Superior temporal gyrus (tissue), 1 donor: ENCODE measurements around the gene RELB.
"Not testable (repeated sequence)": the region's sequence is repeated elsewhere in the genome, so short reads cannot be mapped to it uniquely, and the experiment has no call there.

ENCODE experiments used
- DNase-seq: peaks from one replicate; pipeline ENCODE4 v3.0.0-alpha.2; 2016; ENCODE audit errors: extremely low spot score

RELB gene

DNA sequence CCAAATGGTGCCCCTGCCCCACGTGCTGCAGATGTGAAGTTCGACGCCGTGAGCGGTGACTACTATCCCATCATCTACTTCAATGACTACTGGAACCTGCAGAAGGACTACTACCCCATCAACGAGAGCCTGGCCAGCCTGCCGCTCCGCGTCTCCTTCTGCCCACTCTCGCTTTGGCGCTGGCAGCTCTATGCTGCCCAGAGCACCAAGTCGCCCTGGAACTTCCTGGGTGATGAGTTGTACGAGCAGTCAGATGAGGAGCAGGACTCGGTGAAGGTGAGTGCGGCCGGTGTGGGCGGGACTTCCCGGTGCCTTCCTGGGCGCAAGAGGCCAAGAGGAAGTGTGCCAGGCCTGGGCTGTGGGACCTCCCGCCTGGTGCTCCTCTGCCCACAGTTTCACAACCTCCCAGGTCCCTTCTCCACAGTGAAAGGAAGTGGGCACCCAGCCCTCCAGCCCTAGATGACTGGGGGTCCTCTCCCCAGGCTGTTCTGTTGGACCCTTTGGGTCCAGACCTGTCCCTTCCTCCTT is 14.1 kb upstream of the RELB start:
- DNase-seq = no peak

DNA sequence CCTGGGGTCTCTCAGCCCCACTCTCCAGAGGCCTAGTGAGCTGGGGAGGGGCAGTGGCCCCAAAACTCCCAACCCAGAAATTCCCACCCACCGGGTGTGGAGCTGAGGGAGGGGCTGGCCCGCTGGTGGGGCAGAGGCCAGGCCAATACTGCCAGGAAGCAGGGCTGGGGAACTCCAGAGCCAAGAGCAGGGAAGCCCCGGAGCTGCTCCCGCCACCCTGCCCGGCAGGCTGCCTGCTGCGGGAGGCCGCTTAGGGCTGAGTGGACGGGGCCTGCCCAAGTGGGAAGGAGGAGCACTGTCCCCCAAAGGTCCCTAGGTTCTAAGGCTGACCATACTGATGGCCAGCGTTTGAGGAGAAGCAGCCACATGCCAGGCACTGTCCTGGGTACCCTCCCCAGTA is 13.0 kb upstream of the RELB start:
- DNase-seq = no peak

DNA sequence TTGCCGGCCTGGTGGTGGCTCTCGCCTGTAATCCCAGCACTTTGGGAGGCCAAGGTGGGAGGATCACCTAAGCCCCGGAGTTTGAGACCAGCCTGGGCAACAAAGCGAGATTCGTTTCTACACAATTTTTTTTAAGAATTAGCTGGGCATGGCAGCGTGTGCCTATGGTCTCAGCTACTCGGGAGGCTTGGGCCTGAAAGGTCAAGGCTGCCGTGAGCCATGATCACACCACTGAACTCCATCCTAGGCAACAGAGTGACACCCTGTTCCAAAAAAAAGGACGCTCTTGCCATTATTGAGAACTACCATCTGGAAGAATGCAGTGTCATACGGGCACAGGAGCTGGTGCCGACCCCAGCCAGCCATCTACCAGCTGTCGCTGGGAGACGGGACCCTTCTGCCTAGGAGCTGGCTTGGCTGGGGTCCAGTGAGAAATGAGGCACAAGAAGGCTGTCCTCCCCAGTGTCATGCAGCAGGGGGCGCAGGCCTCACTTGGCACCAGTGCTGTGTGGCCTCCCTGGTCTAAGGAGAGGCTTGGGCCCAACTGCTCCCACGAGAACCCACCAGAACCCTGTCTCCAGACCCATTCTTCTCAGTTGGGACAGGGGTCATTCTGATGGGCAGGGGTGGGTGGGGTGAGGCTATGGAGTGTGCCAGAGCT is 12.2 kb upstream of the RELB start:
- peak; percentile 63 for DNase-seq

DNA sequence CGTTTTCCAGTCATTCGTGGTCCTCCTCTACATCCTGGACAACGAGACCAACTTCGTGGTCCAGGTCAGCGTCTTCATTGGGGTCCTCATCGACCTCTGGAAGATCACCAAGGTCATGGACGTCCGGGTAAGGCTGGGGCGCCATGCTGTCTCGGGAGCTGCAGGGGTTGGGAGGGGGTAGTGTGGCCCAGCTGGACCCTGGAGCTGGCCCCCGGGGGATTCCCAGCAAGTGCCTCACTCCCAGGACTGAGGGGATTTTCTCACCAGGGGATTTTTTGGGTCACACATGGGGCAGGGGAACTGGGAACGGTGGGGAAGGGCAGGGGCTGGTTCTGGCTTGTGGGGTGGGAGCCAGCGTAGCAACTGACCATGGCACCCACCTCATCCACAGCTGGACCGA is 10.8 kb upstream of the RELB start:
- DNase-seq = no peak

DNA sequence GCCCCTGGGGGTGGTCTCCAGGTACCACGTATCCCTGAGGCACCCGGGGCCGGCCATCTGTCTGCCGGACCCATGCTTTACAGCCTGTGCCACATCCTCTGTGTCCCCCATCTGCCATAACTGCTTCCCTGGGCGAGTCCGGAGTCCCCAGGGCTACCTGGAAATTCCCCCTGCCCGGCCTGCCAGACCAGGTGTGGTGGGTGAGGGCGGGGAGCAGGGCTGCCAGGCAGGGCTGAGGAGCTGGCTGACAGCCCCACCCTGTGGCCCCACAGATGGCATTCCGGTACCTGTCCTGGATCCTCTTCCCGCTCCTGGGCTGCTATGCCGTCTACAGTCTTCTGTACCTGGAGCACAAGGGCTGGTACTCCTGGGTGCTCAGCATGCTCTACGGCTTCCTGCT is 10.3 kb upstream of the RELB start:
- DNase-seq = no peak

DNA sequence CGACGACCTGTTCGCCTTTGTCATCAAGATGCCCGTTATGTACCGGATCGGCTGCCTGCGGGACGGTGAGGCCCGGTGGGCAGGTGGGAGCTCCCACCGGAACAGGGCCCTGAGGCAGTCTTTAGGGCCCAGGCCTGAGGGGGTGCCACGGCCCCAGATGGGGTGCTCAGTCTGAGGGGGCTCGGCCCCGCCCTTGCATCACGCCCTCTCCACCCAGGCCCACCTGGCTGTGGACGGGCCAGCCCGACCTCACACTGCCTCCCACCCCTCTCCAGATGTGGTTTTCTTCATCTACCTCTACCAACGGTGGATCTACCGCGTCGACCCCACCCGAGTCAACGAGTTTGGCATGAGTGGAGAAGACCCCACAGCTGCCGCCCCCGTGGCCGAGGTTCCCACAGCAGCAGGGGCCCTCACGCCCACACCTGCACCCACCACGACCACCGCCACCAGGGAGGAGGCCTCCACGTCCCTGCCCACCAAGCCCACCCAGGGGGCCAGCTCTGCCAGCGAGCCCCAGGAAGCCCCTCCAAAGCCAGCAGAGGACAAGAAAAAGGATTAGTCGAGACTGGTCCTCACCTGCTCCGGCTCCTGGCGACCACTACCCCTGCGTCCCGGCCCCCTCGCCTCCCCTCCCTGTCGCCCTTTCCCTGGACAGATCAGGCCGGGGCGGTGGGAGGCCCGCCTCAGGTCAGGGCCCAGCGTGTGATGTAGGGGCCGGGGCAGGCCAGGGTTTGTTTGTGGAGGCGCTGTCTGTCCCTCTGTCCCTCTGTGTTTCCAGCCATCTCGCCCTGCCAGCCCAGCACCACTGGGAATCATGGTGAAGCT is 8.7 kb upstream of the RELB start:
- DNase-seq = no peak

DNA sequence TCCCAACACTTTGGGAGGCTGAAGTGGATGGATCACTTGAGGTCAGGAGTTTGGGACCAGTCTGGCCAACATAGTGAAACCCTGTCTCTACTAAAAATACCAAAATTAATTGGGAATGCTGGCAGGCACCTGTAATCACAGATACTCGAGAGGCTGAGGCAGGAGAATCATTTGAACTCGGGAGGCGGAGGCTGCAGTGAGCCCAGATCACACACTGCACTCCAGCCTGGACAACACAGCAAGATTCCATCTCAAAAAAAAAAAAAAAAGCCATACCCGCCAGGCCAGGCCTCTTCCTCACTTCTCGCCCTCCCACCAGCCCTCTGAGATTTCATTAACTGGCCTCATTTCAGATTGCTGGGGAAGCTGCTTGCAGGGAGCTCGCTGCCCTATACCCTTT is 7.7 kb upstream of the RELB start:
- no peak for DNase-seq

DNA sequence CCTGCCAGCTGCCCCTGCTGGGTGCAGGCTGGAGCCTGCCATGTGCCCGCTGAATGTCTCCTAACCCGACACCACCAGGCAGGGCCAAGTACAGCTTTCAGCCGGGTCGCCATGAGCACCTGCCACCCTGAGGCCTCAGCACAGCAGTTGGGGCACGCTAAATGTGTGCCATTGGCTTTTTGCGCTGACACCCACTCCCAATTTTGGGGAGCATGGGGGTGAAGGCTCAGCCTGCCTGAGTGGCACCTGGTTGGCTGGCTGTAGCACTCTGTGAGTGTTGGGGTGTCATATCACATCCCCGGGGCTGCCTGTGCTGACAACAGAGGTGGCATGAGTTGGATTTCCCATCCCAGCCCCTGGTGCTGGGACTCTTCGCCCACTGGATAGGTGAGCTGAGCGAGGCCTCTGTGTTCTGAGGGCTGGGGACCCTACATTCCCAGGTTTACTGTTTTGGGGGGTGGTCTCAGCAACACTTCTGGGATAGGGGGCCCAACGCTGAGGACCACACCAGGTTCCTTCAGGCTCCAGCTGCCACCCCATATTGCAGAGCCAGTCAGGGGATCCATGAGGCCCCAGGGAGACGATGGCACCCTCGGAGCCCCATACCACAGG is 7.2 kb upstream of the RELB start:
- no peak for DNase-seq

DNA sequence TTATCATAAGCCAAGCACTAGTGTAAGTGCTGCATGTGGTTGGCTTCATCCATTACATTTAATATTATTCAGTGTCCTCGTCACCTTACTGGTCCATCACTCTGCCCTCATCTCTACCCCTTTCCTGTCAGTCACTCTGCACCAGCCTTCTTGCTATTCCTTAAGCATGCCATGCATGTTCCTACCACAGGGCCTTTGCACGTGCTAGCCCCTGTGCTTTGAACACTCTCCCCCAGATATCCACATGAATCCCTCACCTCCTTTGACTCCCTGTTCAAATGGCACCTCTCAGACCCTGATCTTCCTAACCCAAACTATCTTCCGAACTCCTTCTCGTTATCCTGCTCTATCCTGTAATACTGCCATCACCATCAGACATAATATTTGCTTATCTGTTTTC is 3.2 kb upstream of the RELB start:
- no peak for DNase-seq

DNA sequence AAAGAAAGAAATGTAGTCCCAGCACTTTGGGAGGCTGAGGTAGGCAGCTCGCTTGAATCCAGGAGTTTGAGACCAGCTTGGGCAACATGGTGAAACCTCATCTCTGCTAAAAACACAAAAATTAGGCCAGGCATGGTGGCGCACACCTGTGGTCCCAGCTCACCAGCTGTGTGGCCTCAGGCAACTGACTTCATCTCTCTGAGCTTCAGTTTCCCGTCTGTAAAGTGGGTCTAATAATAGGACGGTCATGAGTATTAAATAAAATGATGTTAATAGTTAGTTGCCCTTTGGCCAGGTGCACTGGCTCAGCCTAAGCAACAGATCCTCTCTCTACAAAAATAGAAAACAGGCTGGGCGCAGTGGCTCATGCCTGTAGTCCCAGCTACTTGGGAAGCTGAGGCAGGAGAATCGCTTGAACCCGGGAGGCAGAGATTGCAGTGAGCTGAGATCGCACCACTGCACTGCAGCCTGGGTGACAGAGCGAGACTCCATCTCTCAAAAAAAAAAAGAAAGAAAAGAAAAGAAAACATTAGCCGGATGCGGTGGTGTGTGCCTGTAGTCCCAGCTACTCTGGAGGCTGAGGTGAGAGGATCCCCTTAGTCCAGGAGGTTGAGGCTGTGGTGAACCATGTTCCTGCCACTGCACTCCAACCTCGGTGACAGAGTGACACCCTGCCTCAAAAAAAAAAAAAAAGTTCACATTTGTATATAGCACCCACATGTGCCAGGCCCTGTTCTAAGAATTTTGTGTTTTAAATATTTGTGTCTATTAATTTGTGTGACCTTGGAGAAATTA is 1.9 kb upstream of the RELB start:
- DNase-seq = not testable (repeated sequence)

DNA sequence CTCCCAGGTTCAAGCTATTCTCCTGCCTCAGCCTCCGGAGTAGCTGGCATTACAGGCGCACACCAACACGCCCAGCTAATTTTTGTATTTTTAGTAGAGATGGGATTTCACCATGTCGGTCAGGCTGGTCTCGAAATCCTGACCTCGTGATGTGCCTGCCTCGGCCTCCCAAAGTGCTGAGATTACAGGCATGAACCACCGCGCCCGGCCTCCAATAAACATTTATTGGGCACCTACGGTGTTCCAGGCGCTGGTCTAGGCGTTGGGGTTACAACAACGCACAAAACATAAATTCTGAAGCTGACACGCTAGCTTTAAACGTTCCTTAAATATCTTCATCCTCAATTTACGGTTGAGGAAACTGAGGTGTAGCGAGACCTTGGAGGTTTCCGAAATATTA is 599 bp upstream of the RELB start:
- not testable (repeated sequence) for DNase-seq

DNA sequence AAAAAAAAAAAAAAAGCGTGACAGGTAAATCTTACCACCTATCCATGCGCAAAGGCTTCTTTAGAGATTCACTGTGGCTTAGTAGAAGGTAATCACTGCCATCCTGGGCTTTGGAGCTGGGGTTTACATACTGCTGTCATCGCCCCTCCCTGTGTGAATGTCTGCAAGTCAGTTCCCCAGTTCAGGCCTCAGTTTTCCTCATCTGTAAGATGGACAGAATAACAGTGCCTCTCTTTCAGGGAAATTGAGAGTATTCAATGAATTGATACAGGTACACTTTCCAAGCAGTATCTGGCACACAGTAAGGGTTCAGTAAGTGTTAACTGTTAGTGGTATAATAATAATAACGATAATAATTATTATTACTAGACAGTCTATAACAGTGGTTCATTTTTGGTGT is 2.2 kb downstream of the RELB start:
- no peak for DNase-seq

DNA sequence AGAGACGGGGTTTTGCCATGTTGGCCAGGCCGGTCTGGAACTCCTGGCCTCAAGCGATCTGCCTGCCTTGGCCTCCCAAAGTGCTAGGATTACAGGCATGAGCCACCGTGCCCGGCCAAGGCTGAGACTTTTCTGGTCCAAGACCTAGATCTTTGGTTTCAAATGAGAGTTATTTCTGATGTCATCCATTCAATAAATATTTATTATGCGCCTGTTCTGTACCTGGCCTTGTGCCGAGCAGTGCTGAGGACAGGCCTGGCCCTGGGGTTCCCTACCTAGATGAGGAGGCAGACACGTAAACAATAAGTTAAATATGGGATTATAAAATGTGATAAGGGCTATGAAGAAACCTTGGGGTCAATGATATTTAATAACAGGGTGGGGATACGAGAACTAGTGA is 4.5 kb downstream of the RELB start:
- no peak for DNase-seq

DNA sequence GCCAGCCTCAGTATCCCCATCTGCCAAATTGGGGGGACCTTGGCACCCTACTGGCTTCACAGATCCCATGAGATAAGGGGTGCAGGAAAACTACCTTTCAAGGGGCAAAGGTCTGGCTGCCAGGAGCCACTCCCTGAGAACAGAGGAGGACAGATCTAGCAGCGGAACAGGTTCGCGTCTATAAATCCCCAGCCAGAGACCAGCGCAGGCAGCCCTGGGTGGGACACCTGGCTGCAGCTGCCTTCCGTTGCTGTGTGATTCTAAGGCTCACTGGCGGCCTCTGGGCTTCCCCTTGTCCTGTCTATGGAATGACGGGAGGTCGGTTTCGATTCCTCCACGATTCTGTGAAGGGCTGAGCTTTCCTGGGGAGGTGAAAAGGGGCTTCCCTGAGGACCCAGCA is 7.3 kb downstream of the RELB start:
- DNase-seq = no peak

DNA sequence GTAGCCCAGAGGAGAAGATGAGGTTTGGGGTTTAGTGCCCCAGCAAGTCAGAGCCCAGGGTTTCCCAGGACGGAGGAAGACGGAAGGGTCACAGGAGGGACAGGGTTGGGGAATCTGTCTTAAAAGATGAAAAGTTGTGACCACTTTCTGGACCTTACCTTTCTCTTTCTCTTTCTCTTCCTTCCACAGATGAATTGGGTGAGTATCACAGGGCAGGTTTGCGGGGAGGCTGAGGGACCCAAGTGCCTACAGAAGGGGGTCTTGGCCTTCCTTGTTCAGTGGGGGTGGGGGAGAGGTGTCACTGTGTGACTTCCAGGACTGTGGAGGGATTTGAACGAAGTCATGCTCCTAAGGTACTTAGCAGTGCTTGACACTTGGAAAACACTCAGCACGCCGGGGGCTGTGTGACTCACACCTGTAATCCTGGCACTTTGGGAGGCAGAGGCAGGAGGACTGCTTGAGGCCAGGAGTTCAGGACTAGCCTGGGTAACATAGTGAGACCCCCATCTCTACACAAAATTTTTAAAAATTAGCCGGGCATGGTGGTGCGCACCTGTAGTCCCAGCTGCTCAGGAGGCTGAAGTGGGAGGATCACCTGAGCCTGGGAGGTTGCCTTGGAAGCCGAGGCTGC is 8.5 kb downstream of the RELB start:
- DNase-seq = no peak

DNA sequence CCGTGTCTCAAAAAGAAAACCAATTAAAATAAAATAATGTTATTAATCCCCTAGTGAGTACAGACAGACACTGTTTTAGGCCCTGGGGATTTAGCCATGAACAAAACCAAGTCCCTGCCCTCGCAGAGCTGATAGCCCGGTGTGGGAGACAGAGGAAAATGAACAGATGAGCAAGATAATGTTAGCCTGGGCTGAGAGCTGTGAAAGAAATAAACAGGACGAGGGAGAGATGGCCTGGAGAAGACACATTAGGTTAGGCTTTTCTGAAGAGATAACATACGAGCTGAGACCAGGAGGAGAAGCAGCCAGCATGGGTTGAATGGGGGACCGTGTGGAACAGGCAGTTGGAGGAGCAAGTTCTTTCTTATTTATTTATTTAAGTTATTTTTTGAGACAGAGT is 9.0 kb downstream of the RELB start:
- DNase-seq = no peak

DNA sequence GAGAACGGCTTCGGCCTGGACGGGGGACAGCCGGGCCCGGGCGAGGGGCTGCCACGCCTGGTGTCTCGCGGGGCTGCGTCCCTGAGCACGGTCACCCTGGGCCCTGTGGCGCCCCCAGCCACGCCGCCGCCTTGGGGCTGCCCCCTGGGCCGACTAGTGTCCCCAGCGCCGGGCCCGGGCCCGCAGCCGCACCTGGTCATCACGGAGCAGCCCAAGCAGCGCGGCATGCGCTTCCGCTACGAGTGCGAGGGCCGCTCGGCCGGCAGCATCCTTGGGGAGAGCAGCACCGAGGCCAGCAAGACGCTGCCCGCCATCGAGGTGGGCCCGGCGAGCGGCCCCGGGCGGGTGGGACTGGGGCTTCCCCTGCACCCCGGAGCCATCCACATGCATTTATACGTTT is 10.7 kb downstream of the RELB start:
- DNase-seq = no peak

DNA sequence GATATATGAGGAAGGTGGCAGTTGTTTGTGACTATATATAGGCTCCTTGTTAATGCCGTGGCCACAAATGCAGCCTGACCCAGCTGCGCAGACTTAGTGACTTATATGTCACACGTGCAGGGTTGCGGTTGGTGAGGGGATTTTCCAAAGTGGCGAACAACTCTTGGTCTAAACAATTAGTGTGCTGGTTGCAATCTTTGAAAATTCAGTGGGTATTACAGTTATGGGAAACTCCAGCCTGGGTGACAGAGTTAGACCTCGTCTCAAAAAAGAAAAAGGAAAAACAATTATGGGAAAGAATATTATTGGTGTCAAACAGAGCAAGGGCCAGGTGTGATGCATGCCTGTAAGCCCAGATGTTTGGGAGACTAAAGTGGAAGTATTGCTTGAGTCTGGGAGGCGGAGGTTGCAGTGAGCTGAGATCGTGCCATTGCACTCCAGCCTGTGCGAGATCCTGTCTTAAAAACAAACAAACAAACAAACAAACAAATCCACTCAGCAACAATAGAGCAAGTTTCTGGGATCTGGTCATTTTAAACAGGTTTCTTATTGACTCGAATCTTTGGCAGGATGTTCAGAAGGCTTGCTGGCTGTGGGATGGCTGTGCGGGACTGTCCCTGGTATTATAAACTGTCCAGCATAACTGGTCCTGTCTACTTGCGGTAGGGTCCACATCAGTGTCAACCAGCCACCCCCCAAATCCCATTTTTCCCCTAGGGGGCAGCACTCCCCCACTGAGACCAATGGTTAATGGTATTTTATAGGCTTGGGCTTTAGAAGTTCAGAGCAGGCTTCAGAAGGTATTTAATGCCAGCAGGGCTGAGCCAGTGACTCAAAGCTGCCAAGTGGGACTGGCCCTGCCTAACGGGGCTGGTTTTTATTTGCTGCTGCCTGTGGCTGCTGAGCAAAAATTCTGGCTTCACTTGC is 15.4 kb downstream of the RELB start:
- DNase-seq = peak; percentile 83

DNA sequence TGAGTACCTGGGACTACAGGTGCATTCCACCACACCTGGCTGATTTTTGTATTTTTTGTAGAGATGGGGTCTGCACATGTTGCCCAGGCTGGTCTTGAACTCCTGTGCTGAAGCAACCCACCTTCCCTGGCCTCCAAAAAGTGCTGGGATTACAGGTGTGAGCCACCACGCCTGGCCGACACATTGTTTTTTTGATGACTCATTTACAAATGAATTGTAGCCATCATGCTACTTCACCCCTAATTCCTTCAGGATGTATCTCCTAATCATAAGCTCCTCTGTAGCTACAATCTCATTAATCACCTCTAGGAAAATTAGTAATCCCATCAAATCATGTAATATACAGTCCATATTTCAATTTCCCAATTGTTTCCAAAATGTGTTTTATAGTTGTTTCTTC is 17.9 kb downstream of the RELB start:
- DNase-seq = no peak

DNA sequence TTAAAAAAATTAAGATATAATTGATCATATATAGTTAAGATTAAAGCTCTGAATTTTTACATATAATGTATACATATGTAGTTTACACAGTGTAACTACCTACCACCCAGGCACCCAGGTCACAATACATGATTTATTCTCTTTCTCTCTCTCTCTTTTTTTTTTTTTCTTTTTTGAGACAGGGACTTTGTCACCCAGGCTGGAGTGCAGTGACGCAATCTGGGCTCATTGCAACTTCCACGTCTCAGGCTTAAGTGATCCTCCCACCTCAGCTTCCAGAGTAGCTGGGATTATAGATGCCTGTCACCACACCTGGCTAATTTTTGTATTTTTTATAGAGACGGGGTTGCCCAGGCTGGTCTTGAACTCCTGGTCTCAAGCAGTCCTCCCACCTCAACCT is 18.8 kb downstream of the RELB start:
- no peak for DNase-seq

DNA sequence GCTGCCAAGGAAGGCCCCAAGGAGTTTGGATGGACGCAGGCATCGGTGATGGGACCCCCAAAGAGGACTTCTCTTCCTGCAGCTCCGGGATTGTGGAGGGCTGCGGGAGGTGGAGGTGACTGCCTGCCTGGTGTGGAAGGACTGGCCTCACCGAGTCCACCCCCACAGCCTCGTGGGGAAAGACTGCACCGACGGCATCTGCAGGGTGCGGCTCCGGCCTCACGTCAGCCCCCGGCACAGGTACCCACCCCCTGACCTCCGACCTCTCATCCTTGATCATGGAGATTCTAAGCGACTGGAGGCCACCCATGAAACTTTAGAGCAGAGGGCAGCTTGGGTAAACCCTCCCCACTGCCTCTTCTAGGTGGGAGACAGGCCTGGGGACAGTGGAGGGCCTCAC is 20.7 kb downstream of the RELB start:
- no peak for DNase-seq
